PC-9 (cell line): Measurements from ENCODE around the gene TLR6. TPM values are rescaled to one million over a fixed set of nuclear protein-coding genes. Genes with fewer than 3 reads are reported as not detected.

Experiments used
- BruUV-seq: library from RNA; stranded (reverse); fragments of 400-500 nt; replicated peaks from 2 replicates; lab custom pipeline; 2021; lab: Mats Ljungman, UMichigan
- CTCF ChIA-PET: fragments of 300-600 bp; sonication (Branson Sonifier 250); formaldehyde crosslinking; loops from one replicate; lab custom pipeline; 2022; ENCODE audit warnings: antibody characterized with exemption; lab: Charles Lee
- POLR2A ChIA-PET: fragments of 300-600 bp; sonication (Branson Sonifier 250); formaldehyde crosslinking; loops from one replicate; lab custom pipeline; 2022; ENCODE audit warnings: antibody characterized with exemption; ENCODE audit not compliant: unreplicated experiment; lab: Charles Lee
- DNase-seq, 2 experiments: peaks; one replicate each; pipeline versions ENCODE4 v3.0.0 to v3.0.0-alpha.2; 2015 to 2022; ENCODE audit warnings: mixed read lengths in 1 of 2
- H2AFZ ChIP-seq: fragments of 200-600 bp; sonication (generic); 2 replicates; pipeline ENCODE4 v1.8.1; 2017; ENCODE audit warnings: antibody characterized with exemption
- H3F3A ChIP-seq: fragments of 200-600 bp; sonication (generic); 2 replicates; pipeline ENCODE4 v1.8.1; 2017; ENCODE audit warnings: antibody characterized with exemption, mild to moderate bottlenecking, low read depth; ENCODE audit not compliant: insufficient read depth
- H3K27ac ChIP-seq: fragments of 200-600 bp; sonication (generic); 2 replicates; pipeline ENCODE4 v1.6.1; 2016; ENCODE audit warnings: mixed run types
- H3K27me3 ChIP-seq: fragments of 200-600 bp; sonication (generic); 2 replicates; pipeline ENCODE4 v1.6.1; 2016; ENCODE audit warnings: low read depth, mixed run types; ENCODE audit not compliant: insufficient read depth
- H3K36me3 ChIP-seq: fragments of 200-600 bp; sonication (generic); 2 replicates; pipeline ENCODE4 v1.6.1; 2016; ENCODE audit warnings: low read depth, mixed run types
- H3K4me1 ChIP-seq: fragments of 200-600 bp; sonication (generic); replicated peaks from 2 replicates; pipeline ENCODE4 v1.6.1; 2016; ENCODE audit warnings: mixed run types; ENCODE audit not compliant: insufficient read depth
- H3K4me2 ChIP-seq: fragments of 200-600 bp; sonication (generic); 2 replicates; pipeline ENCODE4 v1.6.1; 2017; ENCODE audit warnings: mixed run types
- H3K4me3 ChIP-seq: fragments of 200-600 bp; sonication (generic); 2 replicates; pipeline ENCODE4 v1.6.1; 2016; ENCODE audit warnings: mixed run types
- H3K79me2 ChIP-seq: fragments of 200-600 bp; sonication (generic); 2 replicates; pipeline ENCODE4 v1.6.1; 2017; ENCODE audit warnings: low read depth, mixed run types
- H3K9me2 ChIP-seq: fragments of 200-600 bp; sonication (generic); 2 replicates; pipeline ENCODE4 v1.8.1; 2017; ENCODE audit warnings: mild to moderate bottlenecking; ENCODE audit not compliant: insufficient read depth
- H3K9me3 ChIP-seq: fragments of 200-600 bp; sonication (generic); 2 replicates; pipeline ENCODE4 v1.8.1; 2016; ENCODE audit warnings: low read depth; ENCODE audit not compliant: insufficient read depth
- H4K20me1 ChIP-seq: fragments of 200-600 bp; sonication (generic); 2 replicates; pipeline ENCODE4 v1.8.1; 2017; ENCODE audit not compliant: insufficient read depth
- CTCF ChIP-seq: fragments of 200-600 bp; sonication (generic); conservative IDR thresholded peaks from 2 replicates; pipeline ENCODE4 v1.6.1; 2017; ENCODE audit warnings: mixed run types, antibody characterized with exemption, mild to moderate bottlenecking, moderate library complexity
- EZH2 ChIP-seq: fragments of 200-600 bp; sonication (generic); IDR thresholded peaks from 2 replicates; pipeline ENCODE4 v1.8.0; 2017; ENCODE audit warnings: antibody characterized with exemption, low read depth
- intact Hi-C: fragments of 100-400 bp; cut with micrococcal nuclease; formaldehyde crosslinking; loops from one replicate; pipeline ENCODE4 v1.10.0; 2022; ENCODE audit not compliant: unreplicated experiment
- total RNA-seq: library from RNA; stranded (reverse); gene quantifications from 2 replicates; pipeline ENCODE4 v1.2.3, GENCODE V29; 2021

The TLR6 gene
- total RNA-seq, 1 experiment from 2014 or later: 9.3 TPM

GRCh38 chr4:38805530-38806145, 51.0 kb downstream of the TLR6 start:
- Histone ChIP-seq H3K4me1 (no peaks in the 10 kb centered on the region), H3K4me3 (no peak overlapping the region), H3K79me2 (no peaks in the 10 kb centered on the region), H3K27ac (no peak overlapping the region), H3K36me3 (no peaks in the 10 kb centered on the region), H4K20me1 (no peaks in the 10 kb centered on the region), H3K9me2 (no peaks in the 10 kb centered on the region), H3K9me3 (no peaks in the 10 kb centered on the region), H3K27me3 (no peaks in the 10 kb centered on the region), H2AFZ (no peak overlapping the region), H3K4me2 (no peak overlapping the region), H3F3A (no peaks in the 10 kb centered on the region; the same call in 1 of the 2 replicates)
- no TSS peak for BruUV-seq
- ChIA-PET POLR2A (no interaction called here), CTCF (interaction anchor here (0.6 kb wide), 1 partner anchor 281 kb away, joined by 3 read pairs; no protein-coding TSS in a partner anchor)
- no peak for TF ChIP-seq EZH2
- TF ChIP-seq CTCF: no peak
- intact Hi-C loops: loop anchor here (2.0 kb wide), 1 partner anchor 47 kb away; no protein-coding TSS in a partner anchor
- no peak for DNase-seq

GRCh38 chr4:38804654-38805295, 51.8 kb downstream of the TLR6 start, which contains the start of gene TLR1:
TLR1 (minus strand) TSS chr4:38804791; CDS start chr4:38798831, 5,960 bp downstream.
- Histone ChIP-seq H3K36me3 (no peaks in the 10 kb centered on the region), H3K27me3 (no peaks in the 10 kb centered on the region), H3K9me3 (no peaks in the 10 kb centered on the region), H3F3A (no peaks in the 10 kb centered on the region; the same call in 1 of the 2 replicates), H3K27ac (no peak within 1 kb of the TSS), H3K4me2 (no peak within 1 kb of the TSS), H3K79me2 (no peaks in the 10 kb centered on the region), H3K4me1 (no peaks in the 10 kb centered on the region), H3K9me2 (no peaks in the 10 kb centered on the region), H3K4me3 (no peak within 1 kb of the TSS), H4K20me1 (no peaks in the 10 kb centered on the region), H2AFZ (peak within 1 kb of the TSS; percentile 9)
- TF ChIP-seq EZH2: no peak
- peak; percentile 71 for TF ChIP-seq CTCF
- intact Hi-C loops: loop anchor here (2.0 to 5.0 kb wide), 2 partner anchors 46 to 53 kb away; partner anchors contain the start of gene TLR6
- CTCF ChIA-PET: interaction anchor here (0.6 to 1.7 kb wide), 4 partner anchors 43 to 649 kb away, joined by 3 to 5 read pairs (median 3); no protein-coding TSS in a partner anchor
- peak in 1 of 2 experiments; percentile 59 for DNase-seq
- no TSS peak for BruUV-seq
- POLR2A ChIA-PET: interaction anchor here (0.6 kb wide), 1 partner anchor 13 kb away, joined by 3 read pairs; no protein-coding TSS in a partner anchor

GRCh38 chr4:38803833-38804653, 52.6 kb downstream of the TLR6 start:
- POLR2A ChIA-PET: interaction anchor here (0.6 kb wide), 1 partner anchor 14 kb away, joined by 3 read pairs; no protein-coding TSS in a partner anchor
- Histone ChIP-seq H3K9me3 (no peaks in the 10 kb centered on the region), H3K27ac (no peak overlapping the region), H4K20me1 (no peaks in the 10 kb centered on the region), H3K4me2 (no peak overlapping the region), H3K9me2 (no peaks in the 10 kb centered on the region), H3K27me3 (no peaks in the 10 kb centered on the region), H3F3A (no peaks in the 10 kb centered on the region; the same call in 1 of the 2 replicates), H3K79me2 (no peaks in the 10 kb centered on the region), H2AFZ (peak overlapping the region; percentile 9), H3K36me3 (no peaks in the 10 kb centered on the region), H3K4me1 (no peaks in the 10 kb centered on the region), H3K4me3 (no peak overlapping the region)
- TF ChIP-seq EZH2 (no peak), CTCF (no peak)
- TSS peak; percentile 66 for BruUV-seq
- DNase-seq: no peak
- CTCF ChIA-PET: interaction anchor here (0.6 to 1.7 kb wide), 5 partner anchors 28 to 649 kb away, joined by 3 to 5 read pairs (median 3); no protein-coding TSS in a partner anchor
- intact Hi-C loops: loop anchor here (2.0 to 5.0 kb wide), 2 partner anchors 45 to 53 kb away; partner anchors contain the start of gene TLR6
